Ovary (tissue), 3 donors: Measurements from ENCODE around the gene FAM171A1.

Source experiments
- POLR2A ChIP-seq: fragments of 450-650 bp; IDR thresholded peaks from one replicate; pipeline ENCODE4 v1.6.1; 2017; ENCODE audit warnings: antibody characterized with exemption, mild to moderate bottlenecking, moderate library complexity
- TF ChIP-seq, protein P1 (sequence below), 3 donors: fragments of 450-650 bp in 2 of 3; fragments of 200-600 bp in 1 of 3; IDR thresholded peaks; one replicate each; pipeline versions ENCODE4 v1.5.1 to v1.8.0; 2016 to 2022; ENCODE audit warnings: antibody characterized with exemption in 3 of 3, mild to moderate bottlenecking in 1 of 3
- donor health status: DM: no; HTN: no; CAD: no.

DNA sequence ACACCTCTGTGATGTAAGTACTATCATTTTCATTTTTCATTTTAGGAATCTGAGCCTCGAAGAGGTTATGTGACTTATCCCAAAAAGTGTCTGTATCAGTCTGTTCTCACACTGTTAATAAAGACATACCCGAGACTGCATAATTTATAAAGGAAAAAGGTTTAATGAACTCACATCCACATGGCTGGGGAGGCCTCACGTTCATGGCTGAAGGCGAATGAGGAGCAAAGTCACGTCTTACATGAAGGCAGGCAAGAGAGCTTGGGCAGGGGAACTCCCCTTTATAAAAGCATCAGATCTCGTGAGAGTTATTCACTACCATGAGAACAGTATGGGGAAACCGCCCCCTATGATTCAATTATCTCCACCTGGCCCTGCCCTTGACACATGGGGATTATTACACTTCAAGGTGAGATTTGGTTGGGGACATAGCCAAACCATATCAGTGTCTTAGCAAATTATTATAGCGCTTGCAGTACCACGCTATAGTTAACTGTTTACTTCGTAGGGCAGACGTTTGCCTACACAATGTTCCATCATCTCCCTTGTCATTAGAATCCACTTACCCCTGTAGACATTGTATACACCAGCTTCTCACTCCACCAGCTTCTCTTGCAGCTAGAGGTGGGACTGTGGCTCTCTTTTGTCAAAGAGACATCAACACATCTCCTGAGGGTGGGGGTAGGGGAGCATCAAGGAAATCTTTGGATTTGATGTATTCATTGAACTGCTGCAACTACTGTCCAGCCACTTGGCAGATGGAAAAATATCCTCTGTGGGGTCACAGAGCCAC is 187.2 kb downstream of the FAM171A1 start:
- TF ChIP-seq, protein P1, sequence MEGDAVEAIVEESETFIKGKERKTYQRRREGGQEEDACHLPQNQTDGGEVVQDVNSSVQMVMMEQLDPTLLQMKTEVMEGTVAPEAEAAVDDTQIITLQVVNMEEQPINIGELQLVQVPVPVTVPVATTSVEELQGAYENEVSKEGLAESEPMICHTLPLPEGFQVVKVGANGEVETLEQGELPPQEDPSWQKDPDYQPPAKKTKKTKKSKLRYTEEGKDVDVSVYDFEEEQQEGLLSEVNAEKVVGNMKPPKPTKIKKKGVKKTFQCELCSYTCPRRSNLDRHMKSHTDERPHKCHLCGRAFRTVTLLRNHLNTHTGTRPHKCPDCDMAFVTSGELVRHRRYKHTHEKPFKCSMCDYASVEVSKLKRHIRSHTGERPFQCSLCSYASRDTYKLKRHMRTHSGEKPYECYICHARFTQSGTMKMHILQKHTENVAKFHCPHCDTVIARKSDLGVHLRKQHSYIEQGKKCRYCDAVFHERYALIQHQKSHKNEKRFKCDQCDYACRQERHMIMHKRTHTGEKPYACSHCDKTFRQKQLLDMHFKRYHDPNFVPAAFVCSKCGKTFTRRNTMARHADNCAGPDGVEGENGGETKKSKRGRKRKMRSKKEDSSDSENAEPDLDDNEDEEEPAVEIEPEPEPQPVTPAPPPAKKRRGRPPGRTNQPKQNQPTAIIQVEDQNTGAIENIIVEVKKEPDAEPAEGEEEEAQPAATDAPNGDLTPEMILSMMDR (IDR thresholded peaks at IDR 0.05), result no peak
- TF ChIP-seq POLR2A, result no peak
